ENCODE data around the gene SLC15A1.

Gene SLC15A1

DNA sequence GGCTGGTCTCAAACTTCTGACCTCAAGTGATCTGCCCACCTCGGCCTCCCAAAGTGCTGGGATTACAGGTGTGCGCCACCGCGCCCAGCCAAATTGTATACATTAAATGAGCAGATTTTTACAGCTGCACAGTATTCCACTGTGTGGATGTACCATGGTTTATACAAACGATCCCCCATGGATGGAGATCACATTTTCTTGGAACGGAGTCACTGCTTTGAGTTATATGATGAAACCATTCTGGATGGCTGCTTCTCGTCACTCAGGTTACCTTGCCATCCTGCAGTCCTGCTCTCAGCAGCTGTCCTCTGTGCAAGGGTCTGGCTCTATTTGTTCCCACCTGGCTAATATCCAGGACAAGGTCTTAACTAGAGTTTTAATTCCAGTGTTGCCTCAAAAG is 39.1 kb upstream of the SLC15A1 start:
- Histone ChIP-seq H2AFZ (ENCODE audit: low read depth) (no peak overlapping the region), H4K20me1 (ENCODE audit: insufficient read depth) (no peaks in the 10 kb centered on the region), H3K4me3 (IDR thresholded peaks at IDR 0.05; ENCODE audit: insufficient read depth, low read depth, low read length) (no peak overlapping the region), H3K27me3 (ENCODE audit: insufficient read depth, low read depth) (no peaks in the 10 kb centered on the region), H3K27ac (no peak overlapping the region), H3K4me2 (no peak overlapping the region), H3K9ac (no peak overlapping the region), H3K36me3 (ENCODE audit: insufficient read depth) (no peaks in the 10 kb centered on the region), H3K79me2 (ENCODE audit: insufficient read depth, low read depth) (no peaks in the 10 kb centered on the region), H3K4me1 (ENCODE audit: low read depth, poor library complexity, severe bottlenecking) (no peaks in the 10 kb centered on the region)
- no peak for TF ChIP-seq CTCF (conservative IDR thresholded peaks at IDR 0.05; ENCODE audit: low read depth, low read length)

- H3K4me1 ChIP-seq (ENCODE audit: low read depth, poor library complexity, severe bottlenecking): no peaks in the 10 kb centered on the region
- no peak overlapping the region for H3K27ac ChIP-seq
- no peak overlapping the region for H3K4me2 ChIP-seq
- H3K79me2 ChIP-seq (ENCODE audit: insufficient read depth, low read depth): no peaks in the 10 kb centered on the region
- no peak for TF ChIP-seq CTCF (conservative IDR thresholded peaks at IDR 0.05; ENCODE audit: low read depth, low read length)
- no peak overlapping the region for H3K9ac ChIP-seq
- H3K27me3 ChIP-seq (ENCODE audit: insufficient read depth, low read depth): no peaks in the 10 kb centered on the region
- H2AFZ ChIP-seq (ENCODE audit: low read depth): no peak overlapping the region
- H3K4me3 ChIP-seq (IDR thresholded peaks at IDR 0.05; ENCODE audit: insufficient read depth, low read depth, low read length): no peak overlapping the region
- no peaks in the 10 kb centered on the region for H3K36me3 ChIP-seq (ENCODE audit: insufficient read depth)
- H4K20me1 ChIP-seq (ENCODE audit: insufficient read depth): no peaks in the 10 kb centered on the region
Observed at GRCh38 chr13:98787996-98788395, 35.5 kb upstream of the SLC15A1 start.

DNA sequence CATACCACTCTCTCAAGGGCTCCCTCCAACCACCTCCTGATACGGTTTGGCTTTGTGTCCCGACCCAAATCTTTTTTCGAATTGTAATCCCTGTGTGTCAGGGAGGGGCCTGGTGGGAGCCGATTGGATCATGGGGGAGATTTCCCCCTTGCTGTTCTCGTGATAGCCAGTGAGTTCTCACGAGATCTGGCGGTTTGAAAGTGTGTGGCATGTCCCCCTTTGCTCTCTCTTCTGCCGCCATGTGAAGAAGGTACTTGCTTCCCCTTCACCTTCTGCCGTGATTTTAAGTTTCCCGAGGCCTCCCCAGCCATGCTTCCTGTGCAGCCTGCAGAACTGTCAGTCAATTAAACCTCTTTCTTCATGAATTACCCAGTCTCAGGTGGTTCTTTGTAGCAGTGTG is 34.7 kb upstream of the SLC15A1 start:
- H3K79me2 ChIP-seq (ENCODE audit: insufficient read depth, low read depth): no peaks in the 10 kb centered on the region
- no peak for TF ChIP-seq CTCF (conservative IDR thresholded peaks at IDR 0.05; ENCODE audit: low read depth, low read length)
- no peak overlapping the region for H3K27ac ChIP-seq
- no peak overlapping the region for H3K4me3 ChIP-seq (IDR thresholded peaks at IDR 0.05; ENCODE audit: insufficient read depth, low read depth, low read length)
- H2AFZ ChIP-seq (ENCODE audit: low read depth): no peak overlapping the region
- H3K27me3 ChIP-seq (ENCODE audit: insufficient read depth, low read depth): no peaks in the 10 kb centered on the region
- no peaks in the 10 kb centered on the region for H3K36me3 ChIP-seq (ENCODE audit: insufficient read depth)
- H4K20me1 ChIP-seq (ENCODE audit: insufficient read depth): no peaks in the 10 kb centered on the region
- H3K4me2 ChIP-seq: no peak overlapping the region
- no peaks in the 10 kb centered on the region for H3K4me1 ChIP-seq (ENCODE audit: low read depth, poor library complexity, severe bottlenecking)
- H3K9ac ChIP-seq: no peak overlapping the region

GRCh38 chr13:98786023-98786422 is 33.6 kb upstream of the SLC15A1 start:
- H3K27me3 ChIP-seq (ENCODE audit: insufficient read depth, low read depth): no peaks in the 10 kb centered on the region
- H4K20me1 ChIP-seq (ENCODE audit: insufficient read depth): no peaks in the 10 kb centered on the region
- H2AFZ ChIP-seq (ENCODE audit: low read depth): no peak overlapping the region
- no peaks in the 10 kb centered on the region for H3K4me1 ChIP-seq (ENCODE audit: low read depth, poor library complexity, severe bottlenecking)
- no peak overlapping the region for H3K27ac ChIP-seq
- no peak overlapping the region for H3K9ac ChIP-seq
- H3K79me2 ChIP-seq (ENCODE audit: insufficient read depth, low read depth): no peaks in the 10 kb centered on the region
- no peak overlapping the region for H3K4me2 ChIP-seq
- H3K4me3 ChIP-seq (IDR thresholded peaks at IDR 0.05; ENCODE audit: insufficient read depth, low read depth, low read length): no peak overlapping the region
- no peak for TF ChIP-seq CTCF (conservative IDR thresholded peaks at IDR 0.05; ENCODE audit: low read depth, low read length)
- H3K36me3 ChIP-seq (ENCODE audit: insufficient read depth): no peaks in the 10 kb centered on the region

GRCh38 chr13:98785405-98785804 is 32.9 kb upstream of the SLC15A1 start:
- Histone ChIP-seq H3K4me2 (no peak overlapping the region), H3K79me2 (ENCODE audit: insufficient read depth, low read depth) (no peaks in the 10 kb centered on the region)
- no peak for TF ChIP-seq CTCF (conservative IDR thresholded peaks at IDR 0.05; ENCODE audit: low read depth, low read length)

More at GRCh38 chr13:98785405-98785804, 32.9 kb upstream of the SLC15A1 start:
- no peaks in the 10 kb centered on the region for H3K36me3 ChIP-seq (ENCODE audit: insufficient read depth)
- no peak overlapping the region for H3K9ac ChIP-seq
- H2AFZ ChIP-seq (ENCODE audit: low read depth): no peak overlapping the region
- no peak overlapping the region for H3K27ac ChIP-seq
- H3K4me3 ChIP-seq (IDR thresholded peaks at IDR 0.05; ENCODE audit: insufficient read depth, low read depth, low read length): no peak overlapping the region
- H3K4me1 ChIP-seq (ENCODE audit: low read depth, poor library complexity, severe bottlenecking): no peaks in the 10 kb centered on the region
- H3K27me3 ChIP-seq (ENCODE audit: insufficient read depth, low read depth): no peaks in the 10 kb centered on the region
- H4K20me1 ChIP-seq (ENCODE audit: insufficient read depth): no peaks in the 10 kb centered on the region

Measured in KMS-11 (cell line).